ENCODE data around the gene KCTD13. TPM values are rescaled to one million over a fixed set of nuclear protein-coding genes. Genes with fewer than 3 reads are reported as not detected.

The KCTD13 gene
- total RNA-seq, 2 experiments from 2014 or later = 35.2 to 35.3 TPM

DNA sequence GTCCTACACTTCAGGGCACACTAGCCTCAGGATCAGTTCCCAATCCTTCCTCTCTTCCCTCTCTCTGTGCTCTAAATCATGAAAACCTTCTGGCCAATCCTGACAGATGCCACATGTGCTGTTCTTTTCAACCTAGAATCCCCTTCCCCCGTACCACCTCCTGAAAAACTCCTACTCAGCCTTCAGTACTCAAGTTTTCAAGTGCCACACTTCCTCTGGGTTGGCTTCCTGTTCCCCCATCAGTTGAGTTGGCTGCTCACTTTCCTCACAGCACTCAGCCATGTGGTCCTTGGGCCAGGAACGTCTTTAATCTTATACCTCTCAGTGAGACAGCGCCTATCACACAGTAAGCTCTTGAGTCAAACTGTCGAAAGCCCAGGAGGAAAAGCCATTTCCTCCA lies 22.4 kb downstream of the KCTD13 start:
- H3K4me3 Mint-ChIP-seq = no peak overlapping the region
- H3K9me3 Mint-ChIP-seq = no peaks in the 10 kb centered on the region
- H3K27ac Mint-ChIP-seq = no peak overlapping the region
- peaks cover 12% of the 10 kb centered on the region for H3K4me1 Mint-ChIP-seq (ENCODE audit: low read depth)
- H3K36me3 Mint-ChIP-seq (ENCODE audit: low read depth) = peaks cover 2% of the 10 kb centered on the region
- ChIA-PET CTCF (no interaction called here), POLR2A (interaction anchor here (1.0 kb wide), 1 partner anchor 31 kb away, joined by 3 read pairs; no protein-coding TSS in a partner anchor)
- no peak for TF ChIP-seq CTCF (IDR thresholded peaks at IDR 0.05)
- DNase-seq (no peak), ATAC-seq (no peak)
- peaks cover 2% of the 10 kb centered on the region for H3K27me3 Mint-ChIP-seq
- intact Hi-C loops (cut with micrococcal nuclease) = no loop called here

DNA sequence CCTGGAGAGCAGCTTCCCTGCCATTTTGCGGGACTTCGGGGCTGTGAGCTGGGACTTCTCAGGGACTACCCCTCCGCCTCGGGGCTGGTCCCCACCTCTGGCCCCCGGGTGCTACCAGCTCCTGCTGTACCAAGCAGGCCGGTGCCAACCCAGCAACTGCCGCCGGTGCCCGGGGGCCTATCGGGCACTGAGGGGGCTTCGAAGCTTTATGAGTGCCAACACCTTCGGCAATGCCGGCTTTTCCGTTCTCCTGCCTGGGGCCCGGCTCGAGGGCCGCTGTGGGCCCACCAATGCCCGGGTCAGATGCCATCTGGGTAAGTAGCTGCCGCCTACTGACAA lies 24.4 kb downstream of the KCTD13 start:
- H3K27me3 Mint-ChIP-seq = peaks cover 16% of the 10 kb centered on the region
- H3K9me3 Mint-ChIP-seq = no peaks in the 10 kb centered on the region
- no peak for ATAC-seq
- no peaks in the 10 kb centered on the region for H3K36me3 Mint-ChIP-seq (ENCODE audit: low read depth)
- DNase-seq = no peak
- no peak for TF ChIP-seq CTCF (IDR thresholded peaks at IDR 0.05)
- H3K4me3 Mint-ChIP-seq = peak overlapping the region; percentile 44
- intact Hi-C loops (cut with micrococcal nuclease) = no loop called here
- POLR2A ChIA-PET = interaction anchor here (0.5 to 3.1 kb wide), 6 partner anchors 24 to 218 kb away, joined by 3 to 16 read pairs (median 5); partner anchors contain the start of genes ALDOA, HIRIP3, INO80E and KCTD13
- CTCF ChIA-PET = interaction anchor here (1.0 to 2.5 kb wide), 5 partner anchors 16 to 130 kb away, joined by 3 to 6 read pairs (median 3); partner anchors contain the start of genes MVP and TLCD3B
- H3K4me1 Mint-ChIP-seq (ENCODE audit: low read depth) = peaks cover 12% of the 10 kb centered on the region
- no peak overlapping the region for H3K27ac Mint-ChIP-seq

- peaks cover 12% of the 10 kb centered on the region for H3K4me1 Mint-ChIP-seq (ENCODE audit: low read depth)
- no peaks in the 10 kb centered on the region for H3K9me3 Mint-ChIP-seq
- POLR2A ChIA-PET = interaction anchor here (0.6 to 3.1 kb wide), 9 partner anchors 11 to 165 kb away, joined by 3 to 16 read pairs (median 4); partner anchors contain the start of genes ALDOA, HIRIP3, INO80E and KCTD13
- ATAC-seq (no peak), DNase-seq (no peak)
- CTCF ChIA-PET = interaction anchor here (0.9 to 2.5 kb wide), 6 partner anchors 16 to 130 kb away, joined by 3 to 6 read pairs (median 3); partner anchors contain the start of genes MVP, PAGR1 and TLCD3B
- H3K27ac Mint-ChIP-seq = no peak overlapping the region
- intact Hi-C loops (cut with micrococcal nuclease) = no loop called here
- H3K4me3 Mint-ChIP-seq = peak overlapping the region; percentile 67
- TF ChIP-seq CTCF (IDR thresholded peaks at IDR 0.05) = no peak
- H3K27me3 Mint-ChIP-seq = peaks cover 19% of the 10 kb centered on the region
- no peaks in the 10 kb centered on the region for H3K36me3 Mint-ChIP-seq (ENCODE audit: low read depth)
These were observed 25.0 kb downstream of the KCTD13 start for GRCh38 chr16:29900888-29901606.

DNA sequence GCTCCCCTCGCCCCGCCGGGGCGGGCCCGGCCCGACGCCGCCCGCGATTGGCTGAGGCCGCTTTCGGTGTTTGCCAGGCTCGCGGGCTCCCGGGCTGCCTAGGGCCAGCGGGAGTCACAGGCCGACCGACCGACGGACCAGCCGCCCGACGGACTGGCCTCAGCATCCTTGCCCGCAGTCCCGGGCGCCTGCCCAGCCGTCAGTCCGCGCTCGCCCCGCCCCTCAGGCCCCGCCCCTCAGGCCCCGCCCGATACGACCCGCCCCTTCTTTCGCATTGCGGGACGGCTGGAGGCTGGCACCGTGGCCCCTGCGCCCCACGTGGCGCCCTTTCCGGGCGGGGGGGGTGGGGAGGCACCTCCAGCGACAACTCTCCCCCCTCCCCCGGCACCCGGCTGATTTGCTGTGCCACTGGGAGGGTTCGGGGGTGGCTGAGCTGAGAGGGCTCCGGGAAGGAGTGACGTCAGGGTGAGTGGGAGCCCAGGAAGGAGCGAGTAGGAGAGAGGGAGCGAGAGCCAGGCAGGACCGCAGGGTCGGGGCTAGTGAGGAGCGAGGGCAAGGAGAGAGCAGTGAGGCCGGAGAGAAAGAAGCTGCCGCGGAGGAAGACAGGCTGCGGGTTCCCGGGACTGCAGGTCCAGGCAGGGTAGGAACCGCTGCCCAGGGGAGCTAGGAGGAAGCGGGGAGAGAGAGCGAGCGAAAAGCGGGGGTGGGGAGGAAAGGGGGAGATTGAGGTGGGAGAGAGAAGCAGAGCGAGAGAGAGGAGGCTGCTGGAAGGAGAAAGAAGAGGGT lies 25.7 kb downstream of the KCTD13 start, which contains the start of gene ASPHD1:
ASPHD1 (plus strand) TSS at position 387 of the 786 bp plus-strand sequence. CDS start 484 bp downstream, outside the sequence.
- Mint-ChIP-seq H3K4me3 (peak within 1 kb of the TSS; percentile 67), H3K4me1 (ENCODE audit: low read depth) (peaks cover 12% of the 10 kb centered on the region), H3K27ac (no peak within 1 kb of the TSS), H3K9me3 (no peaks in the 10 kb centered on the region), H3K27me3 (peaks cover 22% of the 10 kb centered on the region), H3K36me3 (ENCODE audit: low read depth) (no peaks in the 10 kb centered on the region)
- ATAC-seq (peak; percentile 91), DNase-seq (peak; percentile 71)
- intact Hi-C loops (cut with micrococcal nuclease) = no loop called here
- ChIA-PET CTCF (interaction anchor here (0.9 to 2.5 kb wide), 6 partner anchors 17 to 209 kb away, joined by 3 to 6 read pairs (median 3); partner anchors contain the start of genes PAGR1 and TLCD3B), POLR2A (interaction anchor here (0.6 to 3.1 kb wide), 8 partner anchors 11 to 166 kb away, joined by 3 to 16 read pairs (median 4); partner anchors contain the start of genes ALDOA, HIRIP3, INO80E and KCTD13)
- TF ChIP-seq CTCF (IDR thresholded peaks at IDR 0.05) = no peak
